Stimulated activated CD4-positive, alpha-beta T cell treated with anti-CD3 and anti-CD28 coated beads, Interleukin-15, amount 100 ng/mL, for 1 hour (primary cell): ENCODE measurements around the gene NXPH4.

Source experiments
- DNase-seq, 2 donors: peaks; one replicate each; pipeline ENCODE4 v3.0.0-alpha.2; 2020; ENCODE audit warnings: low read depth in 1 of 2, low spot score in 1 of 2

Gene NXPH4

GRCh38 chr12:57240926-57241401 lies 24.4 kb downstream of the NXPH4 start:
- DNase-seq: no peak

- no peak for DNase-seq
These were observed 25.1 kb downstream of the NXPH4 start for GRCh38 chr12:57241402-57242310.

GRCh38 chr12:57242329-57242690 lies 25.7 kb downstream of the NXPH4 start:
- DNase-seq: no peak

GRCh38 chr12:57242691-57243454 lies 26.3 kb downstream of the NXPH4 start:
- peak in 1 of 2 donors; percentile 58 for DNase-seq

GRCh38 chr12:57243521-57244311 lies 27.1 kb downstream of the NXPH4 start:
- DNase-seq: peak; percentile 60 to 77

- DNase-seq: no peak
These were observed 27.7 kb downstream of the NXPH4 start for GRCh38 chr12:57244312-57244696.

GRCh38 chr12:57247041-57247440 lies 30.4 kb downstream of the NXPH4 start:
- DNase-seq: no peak

- DNase-seq: no peak
These were observed 32.5 kb downstream of the NXPH4 start for GRCh38 chr12:57248934-57249742.

- DNase-seq: no peak
These were observed 33.9 kb downstream of the NXPH4 start for GRCh38 chr12:57250541-57250940.

GRCh38 chr12:57250956-57251355 lies 34.4 kb downstream of the NXPH4 start, which contains the start of gene STAC3:
TSS of gene STAC3 (minus strand) at chr12:57251187. CDS start at chr12:57249636, 1,551 bp downstream.
- no peak for DNase-seq

- no peak for DNase-seq
These were observed 38.1 kb downstream of the NXPH4 start for GRCh38 chr12:57254506-57255280.

- DNase-seq: no peak
These were observed 39.3 kb downstream of the NXPH4 start for GRCh38 chr12:57255916-57256315.

- DNase-seq: no peak
These were observed 42.7 kb downstream of the NXPH4 start for GRCh38 chr12:57258977-57259970.

- DNase-seq: no peak
These were observed 43.8 kb downstream of the NXPH4 start for GRCh38 chr12:57260366-57260765.

GRCh38 chr12:57261428-57261865 lies 44.9 kb downstream of the NXPH4 start:
- no peak for DNase-seq

- DNase-seq: no peak
These were observed 45.7 kb downstream of the NXPH4 start for GRCh38 chr12:57262126-57262822.

GRCh38 chr12:57263096-57263495 lies 46.5 kb downstream of the NXPH4 start:
- DNase-seq: no peak

- no peak for DNase-seq
These were observed 50.1 kb downstream of the NXPH4 start for GRCh38 chr12:57266681-57267080.
